ENCODE measurements around the gene TMEM131. TPM values are rescaled to one million over a fixed set of nuclear protein-coding genes. Genes with fewer than 3 reads are reported as not detected.

The TMEM131 gene
- total RNA-seq, 2 experiments from 2014 or later: 39.7 to 40.6 TPM

DNA sequence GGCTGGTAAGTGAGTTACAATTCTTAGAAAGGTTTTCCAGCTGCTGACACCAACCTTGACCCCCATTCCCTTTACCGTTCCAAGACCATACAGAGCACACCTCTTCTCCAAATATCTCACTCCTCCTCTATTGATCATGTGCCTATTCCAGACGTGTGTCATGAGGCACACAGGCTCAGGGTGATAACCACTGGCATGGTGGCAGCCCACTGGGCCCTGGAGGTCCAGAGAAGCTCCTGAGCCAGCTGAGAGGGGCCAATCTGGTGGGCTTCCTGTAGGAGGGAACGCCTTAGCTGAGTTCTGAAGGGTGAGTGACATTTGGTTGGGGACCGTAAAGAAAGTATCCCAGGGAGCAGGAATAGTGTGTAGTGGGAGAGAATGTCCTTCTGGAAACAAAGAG, 254.1 kb downstream of the TMEM131 start:
- Mint-ChIP-seq H3K4me3 (peak overlapping the region; percentile 11), H3K27ac (peak overlapping the region; percentile 91), H3K36me3 (ENCODE audit: low read depth) (peaks cover 64% of the 10 kb centered on the region), H3K27me3 (no peaks in the 10 kb centered on the region), H3K9me3 (no peaks in the 10 kb centered on the region), H3K4me1 (peaks cover 69% of the 10 kb centered on the region)
- ChIA-PET CTCF (interaction anchor here (0.7 to 4.1 kb wide), 13 partner anchors 9 to 527 kb away, joined by 3 to 29 read pairs (median 5); partner anchors contain the start of gene ZAP70), POLR2A (no interaction called here)
- no peak for DNase-seq

DNA sequence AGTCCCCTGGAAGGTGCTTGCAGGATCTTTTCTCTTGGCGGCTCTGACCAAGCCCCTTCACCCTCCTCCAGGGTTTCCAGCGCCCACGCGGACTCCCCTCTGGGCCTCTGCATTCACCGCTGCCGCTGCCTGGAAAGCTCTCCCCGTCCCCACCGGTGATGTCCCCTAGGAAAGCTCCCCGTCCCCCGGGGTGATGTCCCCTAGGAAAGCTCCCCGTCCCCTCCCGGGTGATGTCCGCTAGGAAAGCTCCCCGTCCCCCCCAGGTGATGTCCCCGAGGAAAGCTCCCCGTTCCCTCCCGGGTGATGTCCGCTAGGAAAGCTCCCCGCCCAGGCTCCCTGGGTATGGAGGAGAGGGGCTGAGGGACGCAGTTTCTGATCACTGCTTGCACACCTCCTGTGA, 254.5 kb downstream of the TMEM131 start:
- Mint-ChIP-seq H3K4me1 (peaks cover 65% of the 10 kb centered on the region), H3K9me3 (no peaks in the 10 kb centered on the region), H3K27me3 (no peaks in the 10 kb centered on the region), H3K27ac (peak overlapping the region; percentile 91), H3K4me3 (no peak overlapping the region), H3K36me3 (ENCODE audit: low read depth) (peaks cover 67% of the 10 kb centered on the region)
- ChIA-PET CTCF (interaction anchor here (0.7 to 4.1 kb wide), 13 partner anchors 11 to 528 kb away, joined by 3 to 29 read pairs (median 5); partner anchors contain the start of gene ZAP70), POLR2A (interaction anchor here (0.6 kb wide), 1 partner anchor 23 kb away, joined by 3 read pairs; no protein-coding TSS in a partner anchor)
- DNase-seq: no peak

DNA sequence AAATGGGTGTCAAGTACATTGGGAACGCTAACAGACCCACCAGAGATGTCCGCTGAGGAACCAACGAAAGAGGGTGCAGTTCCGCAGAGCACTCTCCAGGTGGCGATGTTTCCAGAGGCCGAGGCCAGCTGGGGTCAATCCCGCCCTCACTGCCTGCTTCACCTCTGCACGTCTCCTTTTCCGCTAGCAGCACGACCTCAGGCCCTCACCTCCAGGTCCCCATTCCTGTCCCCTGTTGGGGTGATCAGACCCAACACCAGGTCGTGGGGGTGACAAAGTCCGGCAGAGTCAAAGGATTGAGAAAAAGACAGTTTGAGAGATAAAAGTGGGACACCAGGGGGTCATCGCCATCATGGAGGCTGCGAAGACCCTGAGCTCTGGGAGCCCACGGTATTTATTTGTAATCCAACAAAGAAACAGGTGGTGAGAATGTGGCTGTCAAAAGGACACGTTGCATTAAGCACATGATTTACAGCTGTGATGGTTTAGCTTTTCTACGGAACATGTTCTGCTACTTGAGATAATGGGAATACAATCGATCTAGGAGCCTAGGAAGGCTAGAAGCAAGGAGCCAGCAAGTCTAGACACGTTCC, 255.1 kb downstream of the TMEM131 start:
- H3K27me3 Mint-ChIP-seq: no peaks in the 10 kb centered on the region
- POLR2A ChIA-PET: interaction anchor here (0.6 kb wide), 1 partner anchor 22 kb away, joined by 3 read pairs; no protein-coding TSS in a partner anchor
- peaks cover 67% of the 10 kb centered on the region for H3K36me3 Mint-ChIP-seq (ENCODE audit: low read depth)
- DNase-seq: peak; percentile 43
- peaks cover 61% of the 10 kb centered on the region for H3K4me1 Mint-ChIP-seq
- no peak overlapping the region for H3K4me3 Mint-ChIP-seq
- H3K27ac Mint-ChIP-seq: no peak overlapping the region
- no peaks in the 10 kb centered on the region for H3K9me3 Mint-ChIP-seq
- CTCF ChIA-PET: interaction anchor here (1.1 to 4.1 kb wide), 13 partner anchors 7 to 528 kb away, joined by 3 to 29 read pairs (median 5); partner anchors contain the start of gene ZAP70

DNA sequence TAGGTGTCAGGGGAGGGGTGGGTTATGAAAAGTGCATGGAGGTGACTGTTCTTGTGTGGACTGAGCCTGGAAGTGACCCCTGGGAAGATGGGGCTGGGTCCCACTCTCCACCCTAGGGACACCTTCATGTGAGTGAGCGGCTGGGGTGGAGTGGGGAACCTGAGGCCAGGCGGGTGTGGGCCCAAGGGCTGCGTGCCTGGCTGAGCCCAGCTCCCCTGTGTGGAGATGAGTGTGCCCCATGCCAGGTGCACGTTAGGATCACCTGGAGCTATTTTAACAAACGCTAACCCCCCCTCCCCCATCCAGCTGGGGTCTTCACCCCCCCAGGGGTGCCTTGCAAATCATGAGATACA, 255.9 kb downstream of the TMEM131 start:
- Mint-ChIP-seq H3K27me3 (no peaks in the 10 kb centered on the region), H3K4me1 (peaks cover 53% of the 10 kb centered on the region), H3K36me3 (ENCODE audit: low read depth) (peaks cover 71% of the 10 kb centered on the region), H3K27ac (no peak overlapping the region), H3K9me3 (no peaks in the 10 kb centered on the region), H3K4me3 (no peak overlapping the region)
- no peak for DNase-seq
- CTCF ChIA-PET: interaction anchor here (0.7 to 4.1 kb wide), 10 partner anchors 8 to 76 kb away, joined by 3 to 29 read pairs (median 6); partner anchors contain the start of gene ACTR1B
- POLR2A ChIA-PET: interaction anchor here (0.7 kb wide), 1 partner anchor 26 kb away, joined by 3 read pairs; the partner anchor contains the start of gene ZAP70

DNA sequence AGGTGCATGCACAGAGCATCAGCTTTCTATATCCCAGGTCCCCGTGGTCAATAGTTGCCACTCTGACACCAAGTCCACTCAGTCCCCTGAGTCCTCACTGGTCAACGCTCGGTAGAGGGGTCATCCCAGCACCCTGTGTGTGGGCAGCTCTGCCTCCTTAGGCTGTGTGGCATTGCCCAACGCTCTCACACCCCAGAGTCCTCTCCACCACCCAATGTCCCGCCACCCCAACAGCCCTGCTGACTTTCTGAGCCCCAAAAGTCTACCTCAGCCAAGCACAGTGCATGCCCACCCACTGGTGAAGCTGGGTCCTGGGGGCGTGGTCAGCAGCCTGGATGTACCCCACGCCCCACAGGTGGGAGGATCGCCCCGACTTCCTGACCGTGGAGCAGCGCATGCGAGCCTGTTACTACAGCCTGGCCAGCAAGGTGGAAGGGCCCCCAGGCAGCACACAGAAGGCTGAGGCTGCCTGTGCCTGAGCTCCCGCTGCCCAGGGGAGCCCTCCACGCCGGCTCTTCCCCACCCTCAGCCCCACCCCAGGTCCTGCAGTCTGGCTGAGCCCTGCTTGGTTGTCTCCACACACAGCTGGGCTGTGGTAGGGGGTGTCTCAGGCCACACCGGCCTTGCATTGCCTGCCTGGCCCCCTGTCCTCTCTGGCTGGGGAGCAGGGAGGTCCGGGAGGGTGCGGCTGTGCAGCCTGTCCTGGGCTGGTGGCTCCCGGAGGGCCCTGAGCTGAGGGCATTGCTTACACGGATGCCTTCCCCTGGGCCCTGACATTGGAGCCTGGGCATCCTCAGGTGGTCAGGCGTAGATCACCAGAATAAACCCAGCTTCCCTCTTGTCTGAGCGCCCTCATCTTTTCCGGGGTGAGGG, 256.5 kb downstream of the TMEM131 start:
- POLR2A ChIA-PET: interaction anchor here (0.7 kb wide), 1 partner anchor 26 kb away, joined by 3 read pairs; the partner anchor contains the start of gene ZAP70
- no peak overlapping the region for H3K4me3 Mint-ChIP-seq
- no peak for DNase-seq
- peaks cover 48% of the 10 kb centered on the region for H3K4me1 Mint-ChIP-seq
- peak overlapping the region; percentile 7 for H3K27ac Mint-ChIP-seq
- no peaks in the 10 kb centered on the region for H3K9me3 Mint-ChIP-seq
- CTCF ChIA-PET: interaction anchor here (0.7 to 4.1 kb wide), 9 partner anchors 9 to 75 kb away, joined by 3 to 29 read pairs (median 6); partner anchors contain the start of gene ACTR1B
- H3K27me3 Mint-ChIP-seq: no peaks in the 10 kb centered on the region
- peaks cover 74% of the 10 kb centered on the region for H3K36me3 Mint-ChIP-seq (ENCODE audit: low read depth)

DNA sequence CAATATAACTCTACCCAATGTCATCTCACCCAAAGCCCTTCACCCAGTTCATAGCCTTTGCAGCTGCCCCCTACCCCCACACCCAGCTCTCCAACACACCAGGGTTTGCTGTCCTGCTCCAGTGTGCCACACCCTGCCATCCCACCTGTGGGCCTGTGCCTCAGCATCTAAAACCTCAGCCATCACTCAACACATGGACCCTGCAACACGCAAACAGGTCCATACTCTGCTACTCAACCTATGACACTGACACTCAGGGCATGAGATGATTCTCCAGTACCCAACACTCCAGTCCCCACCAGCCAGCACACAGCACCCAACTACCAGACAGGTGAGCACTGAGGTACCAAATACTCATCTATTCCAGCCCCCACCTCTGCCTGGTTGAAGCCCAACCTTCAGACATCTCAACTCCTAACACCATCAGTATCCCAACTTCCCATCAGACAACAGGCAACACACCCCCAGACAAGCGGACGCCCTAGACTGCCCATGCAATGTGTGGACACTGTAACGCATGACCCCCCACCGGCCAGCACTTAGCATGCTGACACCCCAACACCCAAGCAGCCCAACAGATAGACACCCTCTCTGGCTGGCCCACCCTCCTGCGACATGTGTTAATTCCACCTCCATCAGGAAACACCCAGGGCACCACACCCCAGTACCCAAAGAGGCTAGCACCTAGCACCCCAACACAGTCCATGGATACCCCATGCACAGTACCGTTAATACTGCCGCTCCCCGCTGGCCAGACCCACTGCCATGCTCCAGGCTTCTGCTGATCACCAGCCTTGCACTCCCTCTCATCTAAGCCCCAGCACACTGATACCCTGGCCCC, 257.3 kb downstream of the TMEM131 start:
- H3K36me3 Mint-ChIP-seq (ENCODE audit: low read depth): peaks cover 72% of the 10 kb centered on the region
- no peak for DNase-seq
- H3K4me3 Mint-ChIP-seq: no peak overlapping the region
- peaks cover 41% of the 10 kb centered on the region for H3K4me1 Mint-ChIP-seq
- H3K9me3 Mint-ChIP-seq: no peaks in the 10 kb centered on the region
- peak overlapping the region; percentile 7 for H3K27ac Mint-ChIP-seq
- CTCF ChIA-PET: interaction anchor here (1.5 to 2.3 kb wide), 3 partner anchors 10 to 74 kb away, joined by 3 to 8 read pairs (median 6); partner anchors contain the start of gene ACTR1B
- POLR2A ChIA-PET: no interaction called here
- H3K27me3 Mint-ChIP-seq: no peaks in the 10 kb centered on the region

DNA sequence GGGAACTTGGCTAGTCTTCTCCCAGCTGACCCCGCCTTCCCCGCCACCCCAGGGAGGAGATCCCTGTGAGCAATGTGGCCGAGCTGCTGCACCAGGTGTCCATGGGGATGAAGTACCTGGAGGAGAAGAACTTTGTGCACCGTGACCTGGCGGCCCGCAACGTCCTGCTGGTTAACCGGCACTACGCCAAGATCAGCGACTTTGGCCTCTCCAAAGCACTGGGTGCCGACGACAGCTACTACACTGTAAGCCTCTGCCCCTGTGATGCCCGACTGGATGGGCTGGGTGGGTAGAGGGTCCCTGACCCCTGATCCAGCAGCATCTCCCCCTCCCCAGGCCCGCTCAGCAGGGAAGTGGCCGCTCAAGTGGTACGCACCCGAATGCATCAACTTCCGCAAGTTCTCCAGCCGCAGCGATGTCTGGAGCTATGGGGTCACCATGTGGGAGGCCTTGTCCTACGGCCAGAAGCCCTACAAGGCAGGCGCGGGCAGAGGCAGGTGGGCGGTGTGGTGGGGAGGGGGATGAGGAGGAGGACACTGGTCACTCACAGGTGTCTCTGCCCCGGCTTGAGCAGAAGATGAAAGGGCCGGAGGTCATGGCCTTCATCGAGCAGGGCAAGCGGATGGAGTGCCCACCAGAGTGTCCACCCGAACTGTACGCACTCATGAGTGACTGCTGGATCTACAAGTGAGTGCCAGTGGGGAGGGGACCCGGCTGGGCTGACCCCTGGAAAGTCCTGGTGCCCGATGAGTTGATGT, 258.1 kb downstream of the TMEM131 start:
- ChIA-PET CTCF (no interaction called here), POLR2A (no interaction called here)
- H3K9me3 Mint-ChIP-seq: no peaks in the 10 kb centered on the region
- H3K27me3 Mint-ChIP-seq: no peaks in the 10 kb centered on the region
- no peak for DNase-seq
- peaks cover 69% of the 10 kb centered on the region for H3K36me3 Mint-ChIP-seq (ENCODE audit: low read depth)
- H3K4me3 Mint-ChIP-seq: no peak overlapping the region
- no peak overlapping the region for H3K27ac Mint-ChIP-seq
- H3K4me1 Mint-ChIP-seq: peaks cover 34% of the 10 kb centered on the region

DNA sequence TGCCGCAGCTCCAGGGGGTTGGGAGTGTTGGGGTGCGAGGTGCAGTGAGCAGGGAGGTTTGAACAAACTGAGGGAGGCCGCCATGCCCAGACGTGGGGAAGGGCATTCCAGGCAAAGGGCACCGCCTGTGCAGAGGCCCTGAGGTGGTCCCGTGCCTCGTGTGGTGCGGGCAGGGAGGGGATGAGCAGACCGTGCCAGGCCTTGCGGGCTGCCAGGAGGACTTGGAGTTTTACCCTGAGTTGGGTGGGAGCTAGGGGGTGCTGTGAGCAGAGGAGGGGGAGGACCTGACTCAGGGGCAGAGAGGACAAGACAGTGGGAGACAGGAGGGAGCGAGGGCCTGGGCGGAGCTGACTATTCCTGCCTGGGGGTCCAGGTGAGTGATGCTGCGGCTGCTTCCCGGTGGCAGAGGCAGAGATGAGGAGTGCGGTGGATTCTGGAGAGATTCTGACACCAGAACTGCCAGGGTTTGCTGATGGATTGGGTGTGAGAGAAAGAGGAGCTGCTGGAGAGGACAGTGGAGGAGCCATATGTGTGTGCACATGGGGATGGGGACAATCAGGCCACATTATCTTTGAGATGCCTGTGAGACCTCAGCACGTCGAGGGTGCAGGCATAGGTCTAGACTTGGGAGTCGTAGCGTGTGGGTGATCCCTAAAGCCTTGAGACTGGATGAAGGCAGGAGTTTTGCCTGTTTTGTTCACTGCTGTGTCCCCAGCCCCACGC, 259.0 kb downstream of the TMEM131 start:
- no peaks in the 10 kb centered on the region for H3K9me3 Mint-ChIP-seq
- H3K27ac Mint-ChIP-seq: no peak overlapping the region
- no peak for DNase-seq
- POLR2A ChIA-PET: no interaction called here
- H3K4me3 Mint-ChIP-seq: no peak overlapping the region
- H3K4me1 Mint-ChIP-seq: peaks cover 26% of the 10 kb centered on the region
- peaks cover 67% of the 10 kb centered on the region for H3K36me3 Mint-ChIP-seq (ENCODE audit: low read depth)
- H3K27me3 Mint-ChIP-seq: no peaks in the 10 kb centered on the region
- CTCF ChIA-PET: no interaction called here

DNA sequence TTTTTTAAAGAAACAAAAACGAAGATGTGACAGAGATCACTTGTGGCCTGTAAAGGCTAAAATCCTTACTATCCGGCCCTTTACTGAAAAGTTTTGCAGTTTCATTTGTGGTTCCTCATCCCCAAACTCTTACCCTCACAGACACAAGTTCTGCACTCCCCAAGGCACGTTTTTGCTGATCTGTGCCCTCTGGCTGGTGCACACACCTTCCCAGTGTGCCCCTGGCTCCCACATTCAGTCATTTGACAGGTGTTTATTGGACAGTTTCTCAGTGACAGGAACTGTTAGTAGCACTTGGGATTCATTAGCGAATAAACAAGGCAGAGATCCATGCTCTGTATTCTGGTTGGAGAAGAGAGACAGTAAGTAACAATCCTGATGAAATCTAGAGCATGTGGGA, 259.6 kb downstream of the TMEM131 start:
- peak overlapping the region; percentile 52 for H3K27ac Mint-ChIP-seq
- CTCF ChIA-PET: interaction anchor here (0.7 kb wide), 1 partner anchor 35 kb away, joined by 3 read pairs; no protein-coding TSS in a partner anchor
- POLR2A ChIA-PET: no interaction called here
- H3K36me3 Mint-ChIP-seq (ENCODE audit: low read depth): peaks cover 68% of the 10 kb centered on the region
- no peaks in the 10 kb centered on the region for H3K27me3 Mint-ChIP-seq
- H3K9me3 Mint-ChIP-seq: no peaks in the 10 kb centered on the region
- DNase-seq: no peak
- H3K4me1 Mint-ChIP-seq: peaks cover 20% of the 10 kb centered on the region
- no peak overlapping the region for H3K4me3 Mint-ChIP-seq

DNA sequence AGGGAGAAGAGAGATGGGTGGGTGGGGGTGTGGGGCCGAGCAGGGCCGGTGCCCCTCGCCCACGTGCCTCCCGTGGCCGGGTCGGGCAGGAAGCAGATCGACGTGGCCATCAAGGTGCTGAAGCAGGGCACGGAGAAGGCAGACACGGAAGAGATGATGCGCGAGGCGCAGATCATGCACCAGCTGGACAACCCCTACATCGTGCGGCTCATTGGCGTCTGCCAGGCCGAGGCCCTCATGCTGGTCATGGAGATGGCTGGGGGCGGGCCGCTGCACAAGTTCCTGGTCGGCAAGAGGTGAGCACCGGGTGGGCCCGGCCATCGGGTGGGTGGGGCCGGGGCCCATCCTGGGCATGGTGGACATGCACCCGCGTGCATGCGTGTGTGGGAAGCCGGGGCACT, 260.6 kb downstream of the TMEM131 start:
- POLR2A ChIA-PET: no interaction called here
- CTCF ChIA-PET: no interaction called here

More for the DNA sequence above, 260.6 kb downstream of the TMEM131 start:
- Mint-ChIP-seq H3K27me3 (no peaks in the 10 kb centered on the region), H3K4me3 (no peak overlapping the region), H3K4me1 (peaks cover 11% of the 10 kb centered on the region), H3K9me3 (no peaks in the 10 kb centered on the region), H3K36me3 (ENCODE audit: low read depth) (peaks cover 65% of the 10 kb centered on the region), H3K27ac (no peak overlapping the region)
- DNase-seq: no peak

Data from activated CD4-positive, alpha-beta T cell treated with anti-CD3 and anti-CD28 coated beads, Interleukin-2, amount 10 ng/mL, durations not matched to agents 7 days and 5 days (primary cell).